OCI-LY1 (cell line): ENCODE data around the gene KLHL6.
A peak's percentile ranks its signal among the peaks of the same experiment; 100 is the strongest.

Experiments used
- H2AFZ ChIP-seq: fragments of 200-600 bp; sonication (generic), shearing (Covaris generic); 2 replicates; pipeline ENCODE4 v1.6.0; 2014; ENCODE audit warnings: antibody characterized with exemption, mild to moderate bottlenecking, low read length
- H3F3A ChIP-seq: fragments of 200-600 bp; sonication (generic), shearing (Covaris generic); 2 replicates; pipeline ENCODE4 v1.6.0; 2014; ENCODE audit warnings: mild to moderate bottlenecking, antibody characterized with exemption, low read length, moderate library complexity; ENCODE audit not compliant: insufficient read depth
- H3K27ac ChIP-seq: fragments of 200-600 bp; sonication (generic); 2 replicates; pipeline ENCODE4 v1.5.1; 2014; ENCODE audit warnings: low read length, mixed run types, mild to moderate bottlenecking, low read depth; ENCODE audit not compliant: poor library complexity, severe bottlenecking
- H3K27me3 ChIP-seq: fragments of 200-600 bp; sonication (generic); 2 replicates; pipeline ENCODE4 v1.6.0; 2014; ENCODE audit warnings: antibody characterized with exemption, mild to moderate bottlenecking, low read length, moderate library complexity; ENCODE audit not compliant: insufficient read depth
- H3K36me3 ChIP-seq: fragments of 200-600 bp; sonication (generic); 2 replicates; pipeline ENCODE4 v1.6.1; 2014; ENCODE audit warnings: mild to moderate bottlenecking, antibody characterized with exemption, low read length, moderate library complexity, mixed read lengths; ENCODE audit not compliant: insufficient read depth
- H3K4me1 ChIP-seq: fragments of 200-600 bp; sonication (generic); 2 replicates; pipeline ENCODE4 v1.5.1; 2014; ENCODE audit warnings: mild to moderate bottlenecking, low read length, moderate library complexity; ENCODE audit not compliant: insufficient read depth, severe bottlenecking
- H3K4me2 ChIP-seq: fragments of 200-600 bp; sonication (generic), shearing (Covaris generic); 2 replicates; pipeline ENCODE4 v1.6.1; 2014; ENCODE audit warnings: low read length
- H3K4me3 ChIP-seq: fragments of 200-600 bp; sonication (generic); 2 replicates; pipeline ENCODE4 v1.5.1; 2014; ENCODE audit warnings: low read length, low read depth, mild to moderate bottlenecking, mixed read lengths; ENCODE audit not compliant: poor library complexity, severe bottlenecking
- H3K79me2 ChIP-seq: fragments of 200-600 bp; shearing (Covaris generic); 2 replicates; pipeline ENCODE4 v1.6.1; 2016; ENCODE audit warnings: mixed run types, low read length, mixed read lengths; ENCODE audit not compliant: insufficient read depth
- H3K9ac ChIP-seq: fragments of 200-600 bp; sonication (generic), shearing (Covaris generic); 2 replicates; pipeline ENCODE4 v1.6.1; 2014; ENCODE audit warnings: mild to moderate bottlenecking, low read length, mixed read lengths
- H3K9me2 ChIP-seq: fragments of 200-600 bp; sonication (generic), shearing (Covaris generic); 2 replicates; pipeline ENCODE4 v1.6.1; 2014; ENCODE audit warnings: low read depth, mild to moderate bottlenecking, low read length, mixed read lengths
- H3K9me3 ChIP-seq: fragments of 200-600 bp; shearing (Covaris generic); 2 replicates; pipeline ENCODE4 v1.6.1; 2014; ENCODE audit warnings: low read length, mixed read lengths
- H4K20me1 ChIP-seq: fragments of 200-600 bp; sonication (generic), shearing (Covaris generic); 2 replicates; pipeline ENCODE4 v1.6.0; 2016; ENCODE audit warnings: mild to moderate bottlenecking, low read length; ENCODE audit not compliant: insufficient read depth
- EZH2 ChIP-seq: fragments of 200-600 bp; sonication (generic), shearing (Covaris generic); IDR thresholded peaks from 2 replicates; pipeline ENCODE4 v1.8.0; 2017; ENCODE audit warnings: borderline replicate concordance, mixed run types, mild to moderate bottlenecking, antibody characterized with exemption, low read length, moderate library complexity, mixed read lengths
- TF ChIP-seq, protein P1 (sequence below): fragments of 200-600 bp; sonication (generic), shearing (Covaris generic); IDR thresholded peaks from 2 replicates; pipeline ENCODE4 v1.5.1; 2017; ENCODE audit warnings: mild to moderate bottlenecking, antibody characterized with exemption, low read length, moderate library complexity, mixed read lengths

Gene KLHL6

GRCh38 chr3:183591881-183592521 is 36.5 kb upstream of the KLHL6 start:
- peak overlapping the region; percentile 37 for H3K4me3 ChIP-seq
- H3K27ac ChIP-seq = peak overlapping the region; percentile 93
- H3K27me3 ChIP-seq = no peaks in the 10 kb centered on the region
- H2AFZ ChIP-seq = peak overlapping the region; percentile 67
- peak overlapping the region; percentile 46 for H3K9ac ChIP-seq
- no peaks in the 10 kb centered on the region for H3K9me3 ChIP-seq
- no peaks in the 10 kb centered on the region for H3K79me2 ChIP-seq
- no peaks in the 10 kb centered on the region for H3K9me2 ChIP-seq
- H3F3A ChIP-seq = peaks cover 5% of the 10 kb centered on the region; the same call in 1 of the 2 replicates
- no peaks in the 10 kb centered on the region for H3K36me3 ChIP-seq
- TF ChIP-seq EZH2 = no peak
- TF ChIP-seq, protein P1, sequence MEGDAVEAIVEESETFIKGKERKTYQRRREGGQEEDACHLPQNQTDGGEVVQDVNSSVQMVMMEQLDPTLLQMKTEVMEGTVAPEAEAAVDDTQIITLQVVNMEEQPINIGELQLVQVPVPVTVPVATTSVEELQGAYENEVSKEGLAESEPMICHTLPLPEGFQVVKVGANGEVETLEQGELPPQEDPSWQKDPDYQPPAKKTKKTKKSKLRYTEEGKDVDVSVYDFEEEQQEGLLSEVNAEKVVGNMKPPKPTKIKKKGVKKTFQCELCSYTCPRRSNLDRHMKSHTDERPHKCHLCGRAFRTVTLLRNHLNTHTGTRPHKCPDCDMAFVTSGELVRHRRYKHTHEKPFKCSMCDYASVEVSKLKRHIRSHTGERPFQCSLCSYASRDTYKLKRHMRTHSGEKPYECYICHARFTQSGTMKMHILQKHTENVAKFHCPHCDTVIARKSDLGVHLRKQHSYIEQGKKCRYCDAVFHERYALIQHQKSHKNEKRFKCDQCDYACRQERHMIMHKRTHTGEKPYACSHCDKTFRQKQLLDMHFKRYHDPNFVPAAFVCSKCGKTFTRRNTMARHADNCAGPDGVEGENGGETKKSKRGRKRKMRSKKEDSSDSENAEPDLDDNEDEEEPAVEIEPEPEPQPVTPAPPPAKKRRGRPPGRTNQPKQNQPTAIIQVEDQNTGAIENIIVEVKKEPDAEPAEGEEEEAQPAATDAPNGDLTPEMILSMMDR = peak; percentile 94
- peaks cover 42% of the 10 kb centered on the region for H3K4me1 ChIP-seq
- peak overlapping the region; percentile 62 for H3K4me2 ChIP-seq
- no peaks in the 10 kb centered on the region for H4K20me1 ChIP-seq

DNA sequence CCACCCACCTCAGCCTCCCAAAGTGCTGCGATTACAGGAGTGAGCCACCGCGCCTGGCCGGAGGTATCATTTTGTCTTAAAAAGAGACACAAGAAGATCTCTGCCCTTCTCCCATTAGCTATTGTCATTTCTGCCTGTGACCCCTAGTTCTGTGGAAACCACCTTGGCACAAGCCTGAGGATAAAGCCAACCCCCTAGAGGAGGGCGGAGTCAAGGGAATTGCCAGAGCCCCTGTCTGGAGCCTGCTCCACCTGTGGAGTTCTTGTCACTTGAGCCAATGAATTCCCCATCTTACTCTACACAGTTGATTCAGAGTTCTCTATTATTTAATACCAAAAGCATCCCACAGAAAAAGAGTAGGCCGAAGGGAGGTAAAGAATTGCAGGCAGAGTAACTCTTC is 34.9 kb upstream of the KLHL6 start:
- Histone ChIP-seq H3K9me2 (no peaks in the 10 kb centered on the region), H3K27ac (peak overlapping the region; percentile 93), H3F3A (peaks cover 5% of the 10 kb centered on the region; the same call in 1 of the 2 replicates), H3K4me3 (no peak overlapping the region), H3K79me2 (no peaks in the 10 kb centered on the region), H4K20me1 (no peaks in the 10 kb centered on the region), H3K9ac (no peak overlapping the region), H3K4me1 (peaks cover 55% of the 10 kb centered on the region), H3K9me3 (no peaks in the 10 kb centered on the region), H3K36me3 (no peaks in the 10 kb centered on the region), H3K27me3 (no peaks in the 10 kb centered on the region), H2AFZ (no peak overlapping the region), H3K4me2 (no peak overlapping the region)
- TF ChIP-seq, protein P1 = no peak
- TF ChIP-seq EZH2 = no peak

GRCh38 chr3:183587336-183587735 is 31.8 kb upstream of the KLHL6 start:
- peaks cover 78% of the 10 kb centered on the region for H3K4me1 ChIP-seq
- no peaks in the 10 kb centered on the region for H3K36me3 ChIP-seq
- H3K9me2 ChIP-seq = no peaks in the 10 kb centered on the region
- H3K4me3 ChIP-seq = no peak overlapping the region
- H3K27ac ChIP-seq = peak overlapping the region; percentile 72
- peaks cover 10% of the 10 kb centered on the region; the same call in 1 of the 2 replicates for H3F3A ChIP-seq
- no peak overlapping the region; the same call in 1 of the 2 replicates for H3K4me2 ChIP-seq
- H3K9me3 ChIP-seq = no peaks in the 10 kb centered on the region
- H3K79me2 ChIP-seq = no peaks in the 10 kb centered on the region
- no peaks in the 10 kb centered on the region for H3K27me3 ChIP-seq
- H3K9ac ChIP-seq = no peak overlapping the region; the same call in 1 of the 2 replicates
- H2AFZ ChIP-seq = 0 out of 2 replicates have a peak overlapping the region, but pooled peaks have one; percentile 14
- TF ChIP-seq EZH2 = no peak
- TF ChIP-seq, protein P1 = no peak
- H4K20me1 ChIP-seq = no peaks in the 10 kb centered on the region
